Glutamatergic neuron (in vitro differentiated cells): ENCODE measurements around the gene TSPAN9. TPM values are rescaled to one million over a fixed set of nuclear protein-coding genes. Genes with fewer than 3 reads are reported as not detected.

Experiments
- DNase-seq: peaks from one replicate; pipeline ENCODE4 v3.0.0; 2022
- H3K27ac Mint-ChIP-seq: one replicate; pipeline ENCODE4 v1.8.0; 2020; ENCODE audit warnings: mild to moderate bottlenecking, mixed read lengths, inconsistent platforms; ENCODE audit not compliant: unreplicated experiment
- H3K27me3 Mint-ChIP-seq: one replicate; pipeline ENCODE4 v1.8.0; 2020; ENCODE audit warnings: mild to moderate bottlenecking, moderate library complexity, mixed read lengths, inconsistent platforms; ENCODE audit not compliant: unreplicated experiment
- H3K36me3 Mint-ChIP-seq: one replicate; pipeline ENCODE4 v1.8.0; 2020; ENCODE audit warnings: mild to moderate bottlenecking, mixed read lengths, inconsistent platforms; ENCODE audit not compliant: unreplicated experiment
- H3K4me1 Mint-ChIP-seq: one replicate; pipeline ENCODE4 v1.8.0; 2020; ENCODE audit warnings: mild to moderate bottlenecking, low read depth, mixed read lengths, inconsistent platforms; ENCODE audit not compliant: unreplicated experiment
- H3K4me3 Mint-ChIP-seq: one replicate; pipeline ENCODE4 v1.8.0; 2020; ENCODE audit warnings: mild to moderate bottlenecking, mixed read lengths, inconsistent platforms; ENCODE audit not compliant: unreplicated experiment
- H3K9me3 Mint-ChIP-seq: one replicate; pipeline ENCODE4 v1.8.0; 2020; ENCODE audit warnings: mild to moderate bottlenecking, moderate library complexity, mixed read lengths, inconsistent platforms; ENCODE audit not compliant: unreplicated experiment
- total RNA-seq: library from RNA; stranded (reverse); fragmentation: NEBNext Ultra II Directional; extraction: Animal tissue kit (Norgen Biotek cat#: 25700); gene quantifications from one replicate; pipeline ENCODE4 v1.2.1, GENCODE V29; 2021; ENCODE audit not compliant: unreplicated experiment
- TF ChIP-seq, protein P1 (sequence below): fragments of 200-600 bp; sonication (generic); IDR thresholded peaks from one replicate; pipeline ENCODE4 v1.5.0; 2021; ENCODE audit not compliant: partially characterized antibody, unreplicated experiment

TSPAN9 gene
- total RNA-seq, 1 donor from 2014 or later: 142 TPM

DNA sequence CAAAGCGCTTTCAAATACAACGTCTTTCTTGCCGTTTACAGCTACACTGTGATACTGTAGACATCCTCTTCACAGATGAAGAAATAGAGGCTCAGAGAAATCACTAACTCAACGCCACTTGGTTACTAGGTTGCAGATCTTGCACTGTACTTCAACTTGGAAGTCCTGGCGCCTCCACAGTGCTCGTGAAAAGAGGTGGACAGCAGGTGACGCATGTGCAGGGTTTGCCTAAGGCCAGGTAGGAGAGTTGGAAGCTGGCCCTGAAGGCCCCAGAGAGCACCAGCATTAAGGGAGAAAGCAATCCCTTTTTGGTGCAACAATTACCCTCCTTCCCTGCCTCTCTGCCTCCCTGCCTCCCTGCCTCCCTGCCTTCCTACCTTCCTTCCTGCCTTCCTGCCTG, 22.8 kb upstream of the TSPAN9 start:
- TF ChIP-seq, protein P1, sequence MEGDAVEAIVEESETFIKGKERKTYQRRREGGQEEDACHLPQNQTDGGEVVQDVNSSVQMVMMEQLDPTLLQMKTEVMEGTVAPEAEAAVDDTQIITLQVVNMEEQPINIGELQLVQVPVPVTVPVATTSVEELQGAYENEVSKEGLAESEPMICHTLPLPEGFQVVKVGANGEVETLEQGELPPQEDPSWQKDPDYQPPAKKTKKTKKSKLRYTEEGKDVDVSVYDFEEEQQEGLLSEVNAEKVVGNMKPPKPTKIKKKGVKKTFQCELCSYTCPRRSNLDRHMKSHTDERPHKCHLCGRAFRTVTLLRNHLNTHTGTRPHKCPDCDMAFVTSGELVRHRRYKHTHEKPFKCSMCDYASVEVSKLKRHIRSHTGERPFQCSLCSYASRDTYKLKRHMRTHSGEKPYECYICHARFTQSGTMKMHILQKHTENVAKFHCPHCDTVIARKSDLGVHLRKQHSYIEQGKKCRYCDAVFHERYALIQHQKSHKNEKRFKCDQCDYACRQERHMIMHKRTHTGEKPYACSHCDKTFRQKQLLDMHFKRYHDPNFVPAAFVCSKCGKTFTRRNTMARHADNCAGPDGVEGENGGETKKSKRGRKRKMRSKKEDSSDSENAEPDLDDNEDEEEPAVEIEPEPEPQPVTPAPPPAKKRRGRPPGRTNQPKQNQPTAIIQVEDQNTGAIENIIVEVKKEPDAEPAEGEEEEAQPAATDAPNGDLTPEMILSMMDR: no peak
- no peaks in the 10 kb centered on the region for H3K9me3 Mint-ChIP-seq
- peaks cover 2% of the 10 kb centered on the region for H3K27me3 Mint-ChIP-seq
- no peak for DNase-seq
- no peaks in the 10 kb centered on the region for H3K36me3 Mint-ChIP-seq
- no peak overlapping the region for H3K4me3 Mint-ChIP-seq
- no peak overlapping the region for H3K27ac Mint-ChIP-seq
- peaks cover 8% of the 10 kb centered on the region for H3K4me1 Mint-ChIP-seq

- peaks cover 2% of the 10 kb centered on the region for H3K27me3 Mint-ChIP-seq
- H3K27ac Mint-ChIP-seq: no peak overlapping the region
- no peaks in the 10 kb centered on the region for H3K9me3 Mint-ChIP-seq
- H3K4me3 Mint-ChIP-seq: no peak overlapping the region
- TF ChIP-seq, protein P1: no peak
- DNase-seq: no peak
- H3K36me3 Mint-ChIP-seq: no peaks in the 10 kb centered on the region
- H3K4me1 Mint-ChIP-seq: peaks cover 2% of the 10 kb centered on the region
Measured at GRCh38 chr12:3055026-3055703, 22.0 kb upstream of the TSPAN9 start.

GRCh38 chr12:3055704-3056467, 21.3 kb upstream of the TSPAN9 start:
- TF ChIP-seq, protein P1: no peak
- no peaks in the 10 kb centered on the region for H3K36me3 Mint-ChIP-seq
- H3K4me1 Mint-ChIP-seq: peaks cover 2% of the 10 kb centered on the region
- H3K27ac Mint-ChIP-seq: no peak overlapping the region
- DNase-seq: no peak
- peaks cover 2% of the 10 kb centered on the region for H3K27me3 Mint-ChIP-seq
- no peak overlapping the region for H3K4me3 Mint-ChIP-seq
- H3K9me3 Mint-ChIP-seq: no peaks in the 10 kb centered on the region

GRCh38 chr12:3061059-3061458, 16.1 kb upstream of the TSPAN9 start:
- H3K36me3 Mint-ChIP-seq: peaks cover 6% of the 10 kb centered on the region
- H3K4me1 Mint-ChIP-seq: peaks cover 5% of the 10 kb centered on the region
- no peak overlapping the region for H3K27ac Mint-ChIP-seq
- DNase-seq: no peak
- no peaks in the 10 kb centered on the region for H3K27me3 Mint-ChIP-seq
- H3K9me3 Mint-ChIP-seq: no peaks in the 10 kb centered on the region
- H3K4me3 Mint-ChIP-seq: no peak overlapping the region
- TF ChIP-seq, protein P1: no peak

DNA sequence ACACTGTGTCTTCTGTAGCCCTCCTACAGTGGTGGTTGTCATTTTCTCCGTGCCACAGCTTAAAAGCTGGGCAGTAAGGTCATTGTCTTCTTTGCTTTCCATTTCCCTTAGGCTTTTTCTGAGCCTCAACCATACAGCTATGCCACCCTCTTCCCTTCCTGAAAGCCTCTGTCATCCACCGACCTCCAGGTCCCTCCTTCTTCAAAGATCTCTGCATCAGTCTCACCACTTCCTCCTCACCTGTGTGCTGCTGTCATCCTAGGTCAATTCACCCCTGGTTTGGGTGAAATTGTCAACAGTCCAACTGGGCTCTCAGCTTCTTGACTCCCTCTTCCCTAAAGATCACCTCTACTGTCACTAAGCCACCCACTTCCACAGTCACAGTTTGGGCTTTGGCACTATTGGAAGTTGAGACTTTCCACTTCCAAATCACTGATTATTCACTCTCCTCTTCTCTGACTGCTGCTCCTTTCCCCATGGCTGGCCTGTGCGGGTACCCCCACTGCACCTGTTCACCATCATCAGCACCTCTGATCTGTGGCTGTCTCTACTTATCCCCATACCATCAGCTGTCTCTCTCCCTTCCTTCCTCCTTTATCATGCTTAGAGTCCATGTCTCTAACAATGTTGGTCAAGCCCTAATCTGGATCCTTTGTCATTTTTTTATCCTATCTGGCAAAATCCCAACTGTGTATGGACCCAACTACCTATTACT, 15.5 kb upstream of the TSPAN9 start:
- TF ChIP-seq, protein P1: no peak
- Mint-ChIP-seq H3K27me3 (no peaks in the 10 kb centered on the region), H3K4me1 (peaks cover 5% of the 10 kb centered on the region), H3K9me3 (no peaks in the 10 kb centered on the region), H3K27ac (no peak overlapping the region), H3K4me3 (no peak overlapping the region), H3K36me3 (peaks cover 6% of the 10 kb centered on the region)
- no peak for DNase-seq
